GM21528 (cell line): Measurements from ENCODE around the gene SPATA17.
"Not testable (repeated sequence)": the region's sequence is repeated elsewhere in the genome, so short reads cannot be mapped to it uniquely, and the experiment has no call there.

Experiments
- ATAC-seq: cut with Tn5 transposase; IDR thresholded peaks from one replicate; pipeline ENCODE4 v1.9.1; 2021; ENCODE audit warnings: mild to moderate bottlenecking, moderate library complexity; ENCODE audit not compliant: unreplicated experiment, low FRiP score

SPATA17 gene

GRCh38 chr1:217630711-217631591 lies at the start of gene SPATA17, which contains the start of gene GPATCH2:
TSS of gene SPATA17 (plus strand) at chr1:217631344. CDS start at chr1:217631379, 35 bp downstream.
TSS of gene GPATCH2 (minus strand) at chr1:217631090. CDS start at chr1:217630971, 119 bp downstream.
- ATAC-seq: peak; percentile 99

GRCh38 chr1:217584286-217584811 lies 46.8 kb upstream of the SPATA17 start:
- ATAC-seq: not testable (repeated sequence)

- ATAC-seq: no peak
These were observed 45.6 kb upstream of the SPATA17 start for GRCh38 chr1:217585577-217585976.

GRCh38 chr1:217586586-217586985 lies 44.6 kb upstream of the SPATA17 start:
- no peak for ATAC-seq

- ATAC-seq: no peak
These were observed 40.5 kb upstream of the SPATA17 start for GRCh38 chr1:217590598-217590997.

- ATAC-seq: no peak
These were observed 32.0 kb upstream of the SPATA17 start for GRCh38 chr1:217599154-217599553.

GRCh38 chr1:217602380-217602779 lies 28.8 kb upstream of the SPATA17 start:
- ATAC-seq: no peak

- no peak for ATAC-seq
These were observed 25.8 kb upstream of the SPATA17 start for GRCh38 chr1:217605390-217605789.

GRCh38 chr1:217614200-217614712 lies 16.9 kb upstream of the SPATA17 start:
- ATAC-seq: no peak

GRCh38 chr1:217617126-217617525 lies 14.0 kb upstream of the SPATA17 start:
- ATAC-seq: no peak

- peak; percentile 100 for ATAC-seq
These were observed 10.3 kb upstream of the SPATA17 start for GRCh38 chr1:217620814-217621213.

GRCh38 chr1:217622042-217622441 lies 9.1 kb upstream of the SPATA17 start:
- ATAC-seq: no peak

GRCh38 chr1:217626321-217626720 lies 4.8 kb upstream of the SPATA17 start:
- no peak for ATAC-seq

- no peak for ATAC-seq
These were observed 3.7 kb upstream of the SPATA17 start for GRCh38 chr1:217627431-217627830.

GRCh38 chr1:217642455-217642854 lies 11.3 kb downstream of the SPATA17 start:
- no peak for ATAC-seq

GRCh38 chr1:217647791-217648190 lies 16.6 kb downstream of the SPATA17 start:
- ATAC-seq: no peak

GRCh38 chr1:217650674-217651073 lies 19.5 kb downstream of the SPATA17 start:
- no peak for ATAC-seq

GRCh38 chr1:217660353-217661062 lies 29.4 kb downstream of the SPATA17 start:
- ATAC-seq: peak; percentile 79

- ATAC-seq: no peak
These were observed 30.3 kb downstream of the SPATA17 start for GRCh38 chr1:217661407-217661806.

GRCh38 chr1:217668351-217668940 lies 37.3 kb downstream of the SPATA17 start:
- no peak for ATAC-seq

GRCh38 chr1:217673387-217673786 lies 42.2 kb downstream of the SPATA17 start:
- no peak for ATAC-seq
